Raji (cell line): ENCODE measurements around the gene TPK1.

Source experiments
- POLR2A ChIP-seq: IDR thresholded peaks from 2 replicates; pipeline ENCODE4 v1.6.1; 2011; ENCODE audit warnings: low read depth, low read length, control low read depth; ENCODE audit not compliant: insufficient read depth

Gene TPK1

DNA sequence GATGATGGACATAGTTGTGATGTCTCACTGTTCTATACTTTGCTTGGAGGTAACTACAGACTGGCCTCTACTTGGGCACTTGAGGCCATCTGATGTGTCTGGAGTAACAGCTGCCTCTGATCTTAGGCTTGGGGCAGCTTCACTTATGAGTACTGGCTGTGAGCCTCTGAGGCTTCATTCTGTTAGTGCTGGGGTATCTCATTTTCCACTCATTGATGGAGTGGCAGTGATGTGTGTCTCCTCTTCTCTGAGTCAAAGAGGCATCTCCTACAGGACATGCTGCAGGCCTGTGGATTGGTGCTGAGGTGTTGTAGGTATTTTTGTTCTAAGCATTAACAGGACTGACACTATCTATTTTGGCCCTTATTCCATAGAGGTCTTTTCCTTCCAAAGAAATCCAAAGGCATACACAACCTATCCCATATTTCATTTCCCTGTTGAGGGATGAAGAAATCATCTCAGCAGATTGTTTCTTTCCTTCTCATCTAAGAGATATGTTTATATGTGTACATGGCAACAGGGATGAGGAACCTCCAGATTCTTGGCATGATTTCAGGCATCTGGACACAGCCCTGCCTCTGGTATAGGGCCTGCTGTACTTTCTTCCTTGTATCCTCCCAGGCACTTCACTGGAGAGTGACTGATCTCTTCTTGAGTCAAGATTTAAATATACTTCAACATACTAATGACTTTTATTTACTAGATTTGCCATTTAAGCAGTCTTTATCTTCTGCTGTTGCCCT, 366.7 kb downstream of the TPK1 start:
- TF ChIP-seq POLR2A, result no peak

DNA sequence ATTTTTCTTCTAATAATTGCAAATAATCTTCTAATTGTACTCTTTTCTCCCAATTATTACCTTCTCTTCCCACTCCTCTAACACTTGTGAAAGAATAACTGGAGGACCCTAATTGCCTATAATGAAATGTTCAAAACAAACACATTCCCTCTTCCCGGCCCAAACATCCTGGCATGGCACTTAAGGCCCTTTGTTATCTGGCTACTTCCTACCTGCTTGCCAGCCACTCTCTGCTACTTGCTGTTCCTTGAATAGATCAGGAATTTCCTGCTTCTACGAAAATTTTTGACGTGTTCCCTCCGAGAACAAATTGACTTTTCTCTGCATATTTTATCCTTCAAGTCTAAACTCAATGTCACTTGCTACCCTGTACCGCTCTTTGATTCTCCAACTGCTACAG, 376.2 kb downstream of the TPK1 start:
- no peak for TF ChIP-seq POLR2A

DNA sequence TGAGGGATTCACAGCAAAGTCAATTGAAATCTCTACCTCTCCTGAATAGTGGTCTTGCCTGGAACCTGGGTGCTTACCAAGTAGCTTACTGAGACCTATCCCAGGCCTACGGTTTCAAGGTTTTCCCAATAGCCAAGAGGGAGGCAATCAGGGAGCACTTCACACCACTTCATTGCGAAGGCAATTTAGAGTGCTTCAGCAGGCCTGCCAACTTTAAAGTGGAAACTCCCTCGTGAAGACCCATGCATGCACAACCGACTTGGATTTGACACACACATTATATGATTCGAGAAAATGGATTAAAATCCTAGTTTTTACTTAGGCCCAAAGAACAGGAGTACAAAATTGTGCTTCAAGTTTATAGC, 380.8 kb downstream of the TPK1 start:
- TF ChIP-seq POLR2A, result no peak

- no peak for TF ChIP-seq POLR2A
Measured at GRCh38 chr7:144454256-144455039, 381.4 kb downstream of the TPK1 start.

- no peak for TF ChIP-seq POLR2A
Measured at GRCh38 chr7:144452064-144452463, 383.8 kb downstream of the TPK1 start.

DNA sequence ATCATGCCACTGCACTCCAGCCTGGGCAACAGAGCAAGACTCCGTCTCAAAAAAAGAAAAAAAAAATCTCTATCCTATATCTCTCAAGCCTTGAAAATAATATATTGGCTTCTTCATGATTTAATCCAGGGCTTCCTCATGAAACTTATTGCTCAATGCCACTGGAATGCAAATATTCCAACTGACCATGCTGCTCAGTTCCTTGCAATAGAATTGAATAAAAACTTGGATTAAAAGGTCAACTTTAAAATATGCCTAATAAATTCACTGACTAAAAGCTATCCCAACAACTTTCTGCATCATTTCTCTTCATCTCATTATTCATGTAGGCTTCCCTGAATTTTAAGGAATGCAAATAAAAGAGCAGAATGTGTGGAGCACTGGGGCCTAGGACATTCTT, 390.3 kb downstream of the TPK1 start:
- no peak for TF ChIP-seq POLR2A

- TF ChIP-seq POLR2A, result no peak
Measured at GRCh38 chr7:144439717-144440205, 396.1 kb downstream of the TPK1 start.

- TF ChIP-seq POLR2A, result no peak
Measured at GRCh38 chr7:144438759-144439158, 397.1 kb downstream of the TPK1 start.

DNA sequence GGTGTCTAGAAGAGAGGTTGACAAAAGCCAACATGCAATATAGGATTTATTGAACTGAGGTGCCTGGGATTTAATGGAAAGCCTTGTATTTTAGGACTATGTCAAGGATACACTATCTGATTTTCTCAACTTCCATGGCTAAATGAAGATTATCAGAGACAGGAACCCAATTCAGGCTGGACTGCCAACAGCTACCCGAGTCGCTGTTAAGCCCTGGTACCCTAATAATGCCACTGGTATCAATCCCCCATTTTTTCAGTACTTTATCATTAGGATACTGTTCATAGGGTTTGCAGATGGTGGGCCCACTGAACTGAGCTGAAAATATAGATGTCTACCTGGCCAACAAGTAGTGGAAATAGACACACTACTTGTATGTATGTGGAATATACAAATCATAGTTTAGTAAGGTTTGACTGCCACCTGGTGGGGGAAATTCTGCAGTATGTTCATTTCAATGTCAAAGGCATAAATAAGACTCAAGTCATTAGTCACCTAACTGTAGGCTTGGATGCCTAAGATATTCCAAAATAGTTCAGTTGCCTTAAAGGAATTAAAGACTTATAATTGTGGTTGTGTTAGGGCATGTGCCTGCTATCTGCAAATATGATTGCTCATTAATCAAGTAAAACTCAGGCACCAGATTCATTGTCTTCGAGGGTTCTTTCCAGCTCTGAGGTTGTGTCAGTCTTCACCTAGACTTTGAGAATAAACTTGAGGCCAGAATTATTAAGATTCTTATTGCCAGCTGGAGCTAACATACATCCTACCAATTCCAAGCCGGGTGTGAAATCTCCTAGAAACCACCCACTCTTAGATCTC, 398.3 kb downstream of the TPK1 start:
- TF ChIP-seq POLR2A, result no peak

DNA sequence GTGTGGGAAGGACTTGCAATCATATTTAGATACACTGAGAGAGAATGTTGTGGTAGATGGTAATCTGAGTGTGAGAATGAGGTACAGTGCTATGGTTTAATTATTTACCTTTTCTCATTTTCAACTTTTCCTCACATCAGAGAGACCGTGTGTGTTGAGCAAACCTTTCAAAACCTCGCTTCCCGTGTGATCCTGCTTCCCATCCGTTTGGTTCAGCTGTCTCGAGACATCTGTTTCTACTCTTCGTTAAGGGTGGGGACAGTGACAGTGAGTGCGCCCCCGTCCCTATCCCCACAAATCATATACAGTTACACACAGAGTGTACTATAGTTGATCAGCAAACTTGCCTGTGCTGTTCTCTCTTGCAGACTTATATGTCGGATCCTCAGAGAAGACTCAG, 399.4 kb downstream of the TPK1 start:
- no peak for TF ChIP-seq POLR2A

GRCh38 chr7:144428431-144428830, 407.4 kb downstream of the TPK1 start:
- TF ChIP-seq POLR2A, result no peak

GRCh38 chr7:144416341-144416740, 419.5 kb downstream of the TPK1 start:
- TF ChIP-seq POLR2A, result no peak

DNA sequence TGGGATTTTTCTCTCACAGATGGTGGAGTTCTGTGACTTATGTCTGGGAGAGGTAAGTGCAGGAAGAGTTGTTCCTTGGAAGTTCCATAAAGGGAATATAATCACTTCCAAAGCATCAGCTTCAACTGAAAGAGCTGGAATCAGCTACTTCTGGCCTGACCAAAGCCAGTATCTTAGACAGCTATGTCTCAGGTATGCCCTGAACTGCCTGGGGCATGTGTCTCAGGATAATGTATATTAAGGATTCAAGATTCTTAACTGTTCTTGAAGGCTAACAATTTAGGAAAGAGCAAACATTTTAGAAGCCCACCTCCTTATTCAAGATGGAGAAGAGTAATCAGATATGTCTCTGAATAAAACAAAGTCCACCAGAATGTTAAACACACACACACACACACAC, 420.0 kb downstream of the TPK1 start:
- no peak for TF ChIP-seq POLR2A

- no peak for TF ChIP-seq POLR2A
Measured at GRCh38 chr7:144414815-144415214, 421.0 kb downstream of the TPK1 start.

- TF ChIP-seq POLR2A, result no peak
Measured at GRCh38 chr7:144410441-144410840, 425.4 kb downstream of the TPK1 start.

- TF ChIP-seq POLR2A, result no peak
Measured at GRCh38 chr7:144408121-144408520, 427.7 kb downstream of the TPK1 start.

DNA sequence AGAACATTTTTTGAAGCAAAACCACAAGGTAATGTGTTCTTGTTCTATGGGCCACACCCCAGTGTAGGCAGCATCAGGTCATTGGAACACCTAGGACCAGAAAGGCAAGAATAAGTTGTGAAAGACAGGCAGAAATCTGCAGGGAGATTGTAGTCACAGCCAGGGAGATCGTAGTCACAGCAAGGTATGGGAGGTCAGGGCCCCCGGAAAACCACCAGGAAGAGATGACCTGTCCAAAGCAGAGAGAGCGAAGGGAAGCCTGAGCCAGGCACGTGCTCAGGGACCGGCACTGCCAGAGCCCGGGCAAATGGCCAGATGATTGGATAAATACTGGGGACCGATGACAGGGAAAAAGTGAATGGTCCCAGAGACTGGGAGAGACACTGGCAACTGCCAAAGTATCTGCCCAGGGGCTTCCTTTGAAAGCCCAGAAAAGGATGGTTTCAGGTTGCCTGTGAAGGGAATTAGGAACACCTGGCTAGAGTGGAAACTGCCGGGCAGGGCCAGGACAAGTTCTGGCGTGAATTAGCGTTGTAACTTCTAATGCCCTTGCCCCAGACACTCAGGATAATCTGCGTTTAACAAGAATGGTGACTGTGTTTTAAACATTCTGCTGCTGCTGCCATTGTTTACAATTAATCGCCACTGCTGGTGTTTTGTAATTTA, 428.5 kb downstream of the TPK1 start:
- TF ChIP-seq POLR2A, result no peak
